HG02798 (cell line): ENCODE data around the gene FAM83G.
"Not testable (repeated sequence)": the region's sequence is repeated elsewhere in the genome, so short reads cannot be mapped to it uniquely, and the experiment has no call there.

Experiments
- ATAC-seq: cut with Tn5 transposase; IDR thresholded peaks from one replicate; pipeline ENCODE4 v1.9.1; 2021; ENCODE audit warnings: mild to moderate bottlenecking; ENCODE audit not compliant: unreplicated experiment, poor library complexity

The FAM83G gene

GRCh38 chr17:18957831-18958230, 46.7 kb downstream of the FAM83G start:
- no peak for ATAC-seq

GRCh38 chr17:18956581-18956980, 48.0 kb downstream of the FAM83G start:
- no peak for ATAC-seq

- ATAC-seq = not testable (repeated sequence)
Observed at GRCh38 chr17:18956021-18956420, 48.5 kb downstream of the FAM83G start.

GRCh38 chr17:18955009-18955408, 49.6 kb downstream of the FAM83G start:
- no peak for ATAC-seq

- no peak for ATAC-seq
Observed at GRCh38 chr17:18954321-18954720, 50.2 kb downstream of the FAM83G start.

- ATAC-seq = no peak
Observed at GRCh38 chr17:18953231-18953728, 51.3 kb downstream of the FAM83G start.

- ATAC-seq = no peak
Observed at GRCh38 chr17:18951941-18952842, 52.4 kb downstream of the FAM83G start, which contains the start of gene SLC5A10. SLC5A10 (plus strand) TSS chr17:18952165; CDS start chr17:18952206, 41 bp downstream.

GRCh38 chr17:18950944-18951905, 53.3 kb downstream of the FAM83G start:
- no peak for ATAC-seq

GRCh38 chr17:18950346-18950745, 54.2 kb downstream of the FAM83G start:
- ATAC-seq = no peak

- ATAC-seq = no peak
Observed at GRCh38 chr17:18949566-18949965, 55.0 kb downstream of the FAM83G start.

- no peak for ATAC-seq
Observed at GRCh38 chr17:18948476-18949006, 56.0 kb downstream of the FAM83G start.

- no peak for ATAC-seq
Observed at GRCh38 chr17:18947866-18948265, 56.7 kb downstream of the FAM83G start.

- no peak for ATAC-seq
Observed at GRCh38 chr17:18946536-18946935, 58.0 kb downstream of the FAM83G start.

GRCh38 chr17:18944646-18945045, 59.9 kb downstream of the FAM83G start:
- no peak for ATAC-seq

- no peak for ATAC-seq
Observed at GRCh38 chr17:18938692-18939023, 65.9 kb downstream of the FAM83G start.

- no peak for ATAC-seq
Observed at GRCh38 chr17:18937981-18938691, 66.4 kb downstream of the FAM83G start.

- ATAC-seq = no peak
Observed at GRCh38 chr17:18933102-18934058, 71.2 kb downstream of the FAM83G start.

GRCh38 chr17:18932360-18933055, 72.1 kb downstream of the FAM83G start:
- no peak for ATAC-seq
